Tibial nerve (tissue), 4 donors: ENCODE results near the gene GOLPH3L.

Experiments used
- CTCF ChIP-seq, 5 experiments: fragments of 200-600 bp in 3 of 5; fragments of 450-650 bp in 2 of 5; sonication (generic) in 3 of 5; IDR thresholded peaks; one replicate each; pipeline ENCODE4 v1.5.1; 2016 to 2019; ENCODE audit warnings: antibody characterized with exemption in 5 of 5, mild to moderate bottlenecking in 3 of 5, moderate library complexity in 2 of 5
- EP300 ChIP-seq, 2 donors: sonication (generic); formaldehyde crosslinking; IDR thresholded peaks; one replicate each; pipeline ENCODE4 v1.6.1; 2017; ENCODE audit warnings: antibody characterized with exemption in 2 of 2, mild to moderate bottlenecking in 1 of 2
- POLR2A ChIP-seq, 2 donors: fragments of 450-650 bp; IDR thresholded peaks; one replicate each; pipeline ENCODE4 v1.6.1; 2017; ENCODE audit warnings: antibody characterized with exemption in 2 of 2, mild to moderate bottlenecking in 2 of 2, moderate library complexity in 2 of 2

GRCh38 chr1:150613061-150613920 is 83.7 kb downstream of the GOLPH3L start:
- no peak for TF ChIP-seq CTCF (IDR thresholded peaks at IDR 0.05)
- no peak for TF ChIP-seq POLR2A (IDR thresholded peaks at IDR 0.05)
- TF ChIP-seq EP300 (IDR thresholded peaks at IDR 0.05): peak; percentile 85 to 90
